ENCODE results near the gene STH. TPM values are rescaled to one million over a fixed set of nuclear protein-coding genes. Genes with fewer than 3 reads are reported as not detected.

STH gene
- total RNA-seq, 1 donor from 2014 or later: not detected

GRCh38 chr17:45981306-45981705 is 17.7 kb upstream of the STH start:
- DNase-seq (no peak), ATAC-seq (ENCODE audit: poor library complexity) (no peak)
- intact Hi-C loops (cut with DNase I): no loop called here

- ATAC-seq (ENCODE audit: poor library complexity): no peak
- intact Hi-C loops (cut with DNase I): no loop called here
- no peak for DNase-seq
Observed at GRCh38 chr17:45982791-45983613, 16.0 kb upstream of the STH start.

GRCh38 chr17:45983614-45984310 is 15.3 kb upstream of the STH start:
- intact Hi-C loops (cut with DNase I): no loop called here
- no peak for ATAC-seq (ENCODE audit: poor library complexity)
- DNase-seq: no peak

- ATAC-seq (ENCODE audit: poor library complexity) (no peak), DNase-seq (no peak)
- intact Hi-C loops (cut with DNase I): no loop called here
Observed at GRCh38 chr17:45984368-45984767, 14.7 kb upstream of the STH start.

- DNase-seq (no peak), ATAC-seq (ENCODE audit: poor library complexity) (no peak)
- intact Hi-C loops (cut with DNase I): no loop called here
Observed at GRCh38 chr17:45985447-45985846, 13.6 kb upstream of the STH start.

GRCh38 chr17:45986056-45986455 is 13.0 kb upstream of the STH start:
- intact Hi-C loops (cut with DNase I): no loop called here

GRCh38 chr17:45987706-45988105 is 11.3 kb upstream of the STH start:
- ATAC-seq (ENCODE audit: poor library complexity): no peak
- intact Hi-C loops (cut with DNase I): no loop called here
- no peak for DNase-seq

More at GRCh38 chr17:45986056-45986455, 13.0 kb upstream of the STH start:
- ATAC-seq (ENCODE audit: poor library complexity) (no peak), DNase-seq (no peak)

GRCh38 chr17:45989759-45990158 is 9.3 kb upstream of the STH start:
- DNase-seq (no peak), ATAC-seq (ENCODE audit: poor library complexity) (no peak)
- intact Hi-C loops (cut with DNase I): no loop called here

- ATAC-seq (ENCODE audit: poor library complexity) (no peak), DNase-seq (no peak)
- intact Hi-C loops (cut with DNase I): no loop called here
Observed at GRCh38 chr17:45990886-45991285, 8.2 kb upstream of the STH start.

- DNase-seq (no peak), ATAC-seq (ENCODE audit: poor library complexity) (no peak)
- intact Hi-C loops (cut with DNase I): no loop called here
Observed at GRCh38 chr17:45991341-45991740, 7.7 kb upstream of the STH start.

- intact Hi-C loops (cut with DNase I): no loop called here
- ATAC-seq (ENCODE audit: poor library complexity) (no peak), DNase-seq (no peak)
Observed at GRCh38 chr17:45992175-45992574, 6.9 kb upstream of the STH start.

- DNase-seq (no peak), ATAC-seq (ENCODE audit: poor library complexity) (no peak)
- intact Hi-C loops (cut with DNase I): no loop called here
Observed at GRCh38 chr17:45992904-45993303, 6.1 kb upstream of the STH start.

- DNase-seq: no peak
- no peak for ATAC-seq (ENCODE audit: poor library complexity)
- intact Hi-C loops (cut with DNase I): no loop called here
Observed at GRCh38 chr17:45993962-45994627, 5.0 kb upstream of the STH start.

GRCh38 chr17:45994987-45995386 is 4.1 kb upstream of the STH start:
- ATAC-seq (ENCODE audit: poor library complexity) (no peak), DNase-seq (no peak)
- intact Hi-C loops (cut with DNase I): no loop called here

GRCh38 chr17:45995627-45996270 is 3.3 kb upstream of the STH start:
- no peak for DNase-seq
- intact Hi-C loops (cut with DNase I): no loop called here
- no peak for ATAC-seq (ENCODE audit: poor library complexity)

- ATAC-seq (ENCODE audit: poor library complexity) (no peak), DNase-seq (no peak)
- intact Hi-C loops (cut with DNase I): no loop called here
Observed at GRCh38 chr17:45996282-45996937, 2.6 kb upstream of the STH start.

- ATAC-seq (ENCODE audit: poor library complexity) (no peak), DNase-seq (no peak)
- intact Hi-C loops (cut with DNase I): no loop called here
Observed at GRCh38 chr17:45997166-45997565, 1.9 kb upstream of the STH start.

- DNase-seq (no peak), ATAC-seq (ENCODE audit: poor library complexity) (no peak)
- intact Hi-C loops (cut with DNase I): no loop called here
Observed at GRCh38 chr17:45997624-45998023, 1.4 kb upstream of the STH start.

- ATAC-seq (ENCODE audit: poor library complexity): no peak
- intact Hi-C loops (cut with DNase I): loop anchor here (5.0 to 10.0 kb wide), 2 partner anchors 212 to 285 kb away; no protein-coding TSS in a partner anchor
Observed at GRCh38 chr17:45999900-46000290, 845 bp downstream of the STH start.

More at GRCh38 chr17:45999900-46000290, 845 bp downstream of the STH start:
- no peak for DNase-seq
